LNCAP (cell line): ENCODE data around the gene KIAA1217.

Experiments
- CTCF ChIP-seq: fragments of 450-650 bp; IDR thresholded peaks from 2 replicates; pipeline ENCODE4 v1.5.1; 2017; ENCODE audit warnings: mild to moderate bottlenecking

The KIAA1217 gene

GRCh38 chr10:24463611-24464426 lies 254.9 kb downstream of the KIAA1217 start:
- no peak for TF ChIP-seq CTCF

- no peak for TF ChIP-seq CTCF
Measured at GRCh38 chr10:24465124-24465874, 256.4 kb downstream of the KIAA1217 start.

- TF ChIP-seq CTCF = no peak
Measured at GRCh38 chr10:24465891-24466818, 257.2 kb downstream of the KIAA1217 start.

GRCh38 chr10:24467136-24467535 lies 258.2 kb downstream of the KIAA1217 start:
- TF ChIP-seq CTCF = no peak

GRCh38 chr10:24467605-24468004 lies 258.7 kb downstream of the KIAA1217 start:
- no peak for TF ChIP-seq CTCF

- TF ChIP-seq CTCF = no peak
Measured at GRCh38 chr10:24468281-24468751, 259.4 kb downstream of the KIAA1217 start.

- no peak for TF ChIP-seq CTCF
Measured at GRCh38 chr10:24469993-24470392, 261.1 kb downstream of the KIAA1217 start.
